ENCODE data around the gene CPNE2.

GRCh38 chr16:57175896-57176295, 83.5 kb downstream of the CPNE2 start:
- TF ChIP-seq, protein P1, sequence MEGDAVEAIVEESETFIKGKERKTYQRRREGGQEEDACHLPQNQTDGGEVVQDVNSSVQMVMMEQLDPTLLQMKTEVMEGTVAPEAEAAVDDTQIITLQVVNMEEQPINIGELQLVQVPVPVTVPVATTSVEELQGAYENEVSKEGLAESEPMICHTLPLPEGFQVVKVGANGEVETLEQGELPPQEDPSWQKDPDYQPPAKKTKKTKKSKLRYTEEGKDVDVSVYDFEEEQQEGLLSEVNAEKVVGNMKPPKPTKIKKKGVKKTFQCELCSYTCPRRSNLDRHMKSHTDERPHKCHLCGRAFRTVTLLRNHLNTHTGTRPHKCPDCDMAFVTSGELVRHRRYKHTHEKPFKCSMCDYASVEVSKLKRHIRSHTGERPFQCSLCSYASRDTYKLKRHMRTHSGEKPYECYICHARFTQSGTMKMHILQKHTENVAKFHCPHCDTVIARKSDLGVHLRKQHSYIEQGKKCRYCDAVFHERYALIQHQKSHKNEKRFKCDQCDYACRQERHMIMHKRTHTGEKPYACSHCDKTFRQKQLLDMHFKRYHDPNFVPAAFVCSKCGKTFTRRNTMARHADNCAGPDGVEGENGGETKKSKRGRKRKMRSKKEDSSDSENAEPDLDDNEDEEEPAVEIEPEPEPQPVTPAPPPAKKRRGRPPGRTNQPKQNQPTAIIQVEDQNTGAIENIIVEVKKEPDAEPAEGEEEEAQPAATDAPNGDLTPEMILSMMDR (IDR thresholded peaks at IDR 0.05): no peak
- TF ChIP-seq POLR2A (IDR thresholded peaks at IDR 0.05): no peak

Data from uterus (tissue), 2 donors.